Type B pancreatic cell (in vitro differentiated cells): ENCODE data around the gene SEH1L. TPM values are rescaled to one million over a fixed set of nuclear protein-coding genes. Genes with fewer than 3 reads are reported as not detected.

Experiments used
- DNase-seq: peaks from one replicate; pipeline ENCODE4 v3.0.0; 2021; ENCODE audit warnings: mixed read lengths; ENCODE audit not compliant: unreplicated experiment; ENCODE audit errors: extremely low spot score
- H3K27ac Mint-ChIP-seq: 2 replicates; pipeline ENCODE4 v1.8.0; 2021; ENCODE audit warnings: mild to moderate bottlenecking, mixed read lengths
- H3K27me3 Mint-ChIP-seq: 2 replicates; pipeline ENCODE4 v1.8.0; 2021; ENCODE audit warnings: mixed read lengths
- H3K36me3 Mint-ChIP-seq: 2 replicates; pipeline ENCODE4 v1.8.0; 2021; ENCODE audit warnings: mixed read lengths
- H3K4me1 Mint-ChIP-seq: one replicate; pipeline ENCODE4 v1.8.0; 2021; ENCODE audit warnings: mixed read lengths; ENCODE audit not compliant: unreplicated experiment
- H3K4me3 Mint-ChIP-seq: 2 replicates; pipeline ENCODE4 v1.8.0; 2021; ENCODE audit warnings: mild to moderate bottlenecking, mixed read lengths
- H3K9me3 Mint-ChIP-seq: 2 replicates; pipeline ENCODE4 v1.8.0; 2021; ENCODE audit warnings: mixed read lengths
- CTCF ChIP-seq: fragments of 200-600 bp; sonication (generic); conservative IDR thresholded peaks from 2 replicates; pipeline ENCODE4 v1.5.0; 2021; ENCODE audit warnings: antibody characterized with exemption, mild to moderate bottlenecking
- total RNA-seq: library from RNA; stranded (reverse); gene quantifications from 2 replicates; pipeline ENCODE4 v1.2.1, GENCODE V29; 2021; ENCODE audit warnings: low replicate concordance

The SEH1L gene
- total RNA-seq, 1 donor from 2014 or later, result 39.1 TPM

GRCh38 chr18:12930908-12931307 is 16.9 kb upstream of the SEH1L start:
- H3K27ac Mint-ChIP-seq, result no peak overlapping the region
- DNase-seq, result no peak
- H3K9me3 Mint-ChIP-seq, result no peaks in the 10 kb centered on the region
- no peak overlapping the region for H3K4me3 Mint-ChIP-seq
- no peaks in the 10 kb centered on the region for H3K36me3 Mint-ChIP-seq
- H3K27me3 Mint-ChIP-seq, result peaks cover 11% of the 10 kb centered on the region
- no peak for TF ChIP-seq CTCF
- peaks cover 5% of the 10 kb centered on the region for H3K4me1 Mint-ChIP-seq

GRCh38 chr18:12933327-12933726 is 14.5 kb upstream of the SEH1L start:
- peaks cover 11% of the 10 kb centered on the region for H3K27me3 Mint-ChIP-seq
- no peak for DNase-seq
- no peaks in the 10 kb centered on the region for H3K36me3 Mint-ChIP-seq
- TF ChIP-seq CTCF, result no peak
- H3K4me1 Mint-ChIP-seq, result peaks cover 5% of the 10 kb centered on the region
- H3K4me3 Mint-ChIP-seq, result no peak overlapping the region
- H3K27ac Mint-ChIP-seq, result no peak overlapping the region
- H3K9me3 Mint-ChIP-seq, result no peaks in the 10 kb centered on the region

- H3K9me3 Mint-ChIP-seq, result no peaks in the 10 kb centered on the region
- no peak overlapping the region for H3K27ac Mint-ChIP-seq
- H3K27me3 Mint-ChIP-seq, result peaks cover 11% of the 10 kb centered on the region
Observed at GRCh38 chr18:12934454-12935071, 13.2 kb upstream of the SEH1L start.

GRCh38 chr18:12939162-12939561 is 8.6 kb upstream of the SEH1L start:
- no peaks in the 10 kb centered on the region for H3K36me3 Mint-ChIP-seq
- no peak for DNase-seq
- H3K4me3 Mint-ChIP-seq, result no peak overlapping the region
- H3K9me3 Mint-ChIP-seq, result no peaks in the 10 kb centered on the region
- no peak for TF ChIP-seq CTCF
- no peak overlapping the region for H3K27ac Mint-ChIP-seq
- H3K27me3 Mint-ChIP-seq, result peaks cover 4% of the 10 kb centered on the region
- peaks cover 5% of the 10 kb centered on the region for H3K4me1 Mint-ChIP-seq

More at GRCh38 chr18:12934454-12935071, 13.2 kb upstream of the SEH1L start:
- Mint-ChIP-seq H3K4me1 (peaks cover 5% of the 10 kb centered on the region), H3K36me3 (no peaks in the 10 kb centered on the region), H3K4me3 (no peak overlapping the region)
- peak; percentile 79 for DNase-seq
- TF ChIP-seq CTCF, result peak; percentile 94

- no peak for TF ChIP-seq CTCF
- Mint-ChIP-seq H3K27ac (no peak overlapping the region), H3K36me3 (no peaks in the 10 kb centered on the region), H3K9me3 (no peaks in the 10 kb centered on the region), H3K4me1 (peaks cover 18% of the 10 kb centered on the region), H3K27me3 (no peaks in the 10 kb centered on the region), H3K4me3 (no peak overlapping the region)
- DNase-seq, result no peak
Observed at GRCh38 chr18:12943215-12943614, 4.6 kb upstream of the SEH1L start.

GRCh38 chr18:12944709-12945108 is 3.1 kb upstream of the SEH1L start:
- Mint-ChIP-seq H3K27ac (no peak overlapping the region), H3K4me1 (peaks cover 18% of the 10 kb centered on the region), H3K36me3 (no peaks in the 10 kb centered on the region), H3K4me3 (no peak overlapping the region), H3K9me3 (no peaks in the 10 kb centered on the region), H3K27me3 (no peaks in the 10 kb centered on the region)
- TF ChIP-seq CTCF, result no peak
- DNase-seq, result no peak
